GM18499 (cell line): ENCODE data around the gene EDIL3.

Experiments used
- ATAC-seq: cut with Tn5 transposase; IDR thresholded peaks from one replicate; pipeline ENCODE4 v1.9.1; 2021; ENCODE audit warnings: moderate number of reproducible peaks; ENCODE audit not compliant: insufficient read depth, unreplicated experiment

The EDIL3 gene

GRCh38 chr5:84265739-84266550, 118.7 kb downstream of the EDIL3 start:
- no peak for ATAC-seq

- ATAC-seq = no peak
These were observed 119.5 kb downstream of the EDIL3 start for GRCh38 chr5:84265130-84265529.

- ATAC-seq = no peak
These were observed 123.7 kb downstream of the EDIL3 start for GRCh38 chr5:84260939-84261338.

GRCh38 chr5:84260140-84260539, 124.5 kb downstream of the EDIL3 start:
- no peak for ATAC-seq

GRCh38 chr5:84259283-84260045, 125.2 kb downstream of the EDIL3 start:
- no peak for ATAC-seq

- ATAC-seq = no peak
These were observed 127.6 kb downstream of the EDIL3 start for GRCh38 chr5:84257061-84257460.

- no peak for ATAC-seq
These were observed 129.4 kb downstream of the EDIL3 start for GRCh38 chr5:84255315-84255714.

- no peak for ATAC-seq
These were observed 130.7 kb downstream of the EDIL3 start for GRCh38 chr5:84253946-84254345.

- ATAC-seq = no peak
These were observed 133.2 kb downstream of the EDIL3 start for GRCh38 chr5:84251503-84251902.

GRCh38 chr5:84249918-84250630, 134.6 kb downstream of the EDIL3 start:
- no peak for ATAC-seq

GRCh38 chr5:84248013-84248412, 136.7 kb downstream of the EDIL3 start:
- no peak for ATAC-seq

GRCh38 chr5:84242286-84242685, 142.4 kb downstream of the EDIL3 start:
- ATAC-seq = no peak

- no peak for ATAC-seq
These were observed 145.2 kb downstream of the EDIL3 start for GRCh38 chr5:84239494-84239893.

GRCh38 chr5:84237126-84237525, 147.6 kb downstream of the EDIL3 start:
- no peak for ATAC-seq

GRCh38 chr5:84231433-84231832, 153.2 kb downstream of the EDIL3 start:
- ATAC-seq = no peak

GRCh38 chr5:84229045-84229444, 155.6 kb downstream of the EDIL3 start:
- ATAC-seq = no peak

- no peak for ATAC-seq
These were observed 156.4 kb downstream of the EDIL3 start for GRCh38 chr5:84228266-84228665.

- no peak for ATAC-seq
These were observed 157.4 kb downstream of the EDIL3 start for GRCh38 chr5:84227236-84227635.

- ATAC-seq = no peak
These were observed 166.1 kb downstream of the EDIL3 start for GRCh38 chr5:84218546-84218945.

- ATAC-seq = no peak
These were observed 169.2 kb downstream of the EDIL3 start for GRCh38 chr5:84215521-84215920.

- no peak for ATAC-seq
These were observed 170.8 kb downstream of the EDIL3 start for GRCh38 chr5:84213861-84214260.
